OCI-LY7 (cell line): ENCODE results near the gene SLC4A1AP.

ENCODE experiments used
- CTCF ChIP-seq: fragments of 200-600 bp; sonication (generic); conservative IDR thresholded peaks from 2 replicates; pipeline ENCODE4 v1.5.1; 2014; ENCODE audit warnings: mild to moderate bottlenecking, antibody characterized with exemption, low read length, moderate library complexity, mixed read lengths
- EZH2phosphoT487 ChIP-seq: fragments of 200-600 bp; sonication (generic); IDR thresholded peaks from 2 replicates; pipeline ENCODE4 v1.6.1; 2018; ENCODE audit warnings: low read depth, borderline replicate concordance, mild to moderate bottlenecking, mixed run types, antibody characterized with exemption, low read length, moderate library complexity, mixed read lengths

- TF ChIP-seq CTCF (no peak), EZH2phosphoT487 (no peak)
These were observed 52.8 kb downstream of the SLC4A1AP start for GRCh38 chr2:27716301-27717069.
